HCT116 (cell line): ENCODE data around the gene C1orf105.

ENCODE experiments used
- ATF3 ChIP-seq: IDR thresholded peaks from 2 replicates; pipeline ENCODE4 v1.6.1; 2012
- EZH2 ChIP-seq: fragments of 200-600 bp; sonication (generic); IDR thresholded peaks from 2 replicates; pipeline ENCODE4 v1.6.1; 2017; ENCODE audit warnings: antibody characterized with exemption, mixed run types
- EZH2phosphoT487 ChIP-seq: fragments of 200-600 bp; IDR thresholded peaks from 2 replicates; pipeline ENCODE4 v1.6.1; 2018; ENCODE audit warnings: antibody characterized with exemption, borderline replicate concordance
- FOSL1 ChIP-seq: IDR thresholded peaks from 2 replicates; pipeline ENCODE4 v1.6.1; 2012; ENCODE audit warnings: low read depth
- POLR2A ChIP-seq: IDR thresholded peaks from 2 replicates; pipeline ENCODE4 v1.7.0; 2011; ENCODE audit warnings: borderline replicate concordance; ENCODE audit not compliant: insufficient read depth, insufficient read length; ENCODE audit errors: extremely low read depth
- POLR2AphosphoS5 ChIP-seq: IDR thresholded peaks from 2 replicates; pipeline ENCODE4 v1.6.1; 2011; ENCODE audit warnings: mild to moderate bottlenecking, low read depth, low read length, moderate library complexity
- RAD21 ChIP-seq: IDR thresholded peaks from 2 replicates; pipeline ENCODE4 v1.6.1; 2012; ENCODE audit warnings: low read depth, mild to moderate bottlenecking
- REST ChIP-seq: IDR thresholded peaks from 2 replicates; pipeline ENCODE4 v1.6.1; 2012; ENCODE audit warnings: low read depth
- SIN3A ChIP-seq: IDR thresholded peaks from 2 replicates; pipeline ENCODE4 v1.6.1; 2012; ENCODE audit warnings: low read depth
- SP1 ChIP-seq: IDR thresholded peaks from 2 replicates; pipeline ENCODE4 v1.6.1; 2012; ENCODE audit warnings: low read depth
- ZFX ChIP-seq: fragments of 450-650 bp; IDR thresholded peaks from 2 replicates; pipeline ENCODE4 v1.6.1; 2017
- TF ChIP-seq, protein P1 (sequence below): IDR thresholded peaks from 2 replicates; pipeline ENCODE4 v1.6.1; 2011; ENCODE audit warnings: mild to moderate bottlenecking, low read length, moderate library complexity; ENCODE audit not compliant: insufficient replicate concordance; ENCODE audit errors: extremely low read depth
- TF ChIP-seq, protein P2 (sequence below), 3 experiments: fragments of 200-600 bp in 1 of 3; sonication (generic) in 1 of 3; IDR thresholded peaks in 2 of 3; conservative IDR thresholded peaks in 1 of 3; 2 replicates each; pipeline ENCODE4 v1.5.1; 2012 to 2017; ENCODE audit warnings: low read depth in 2 of 3, low read length in 2 of 3, antibody characterized with exemption in 1 of 3, borderline replicate concordance in 1 of 3, control low read depth in 1 of 3, mild to moderate bottlenecking in 1 of 3, mixed read lengths in 1 of 3, mixed run types in 1 of 3, moderate library complexity in 1 of 3; ENCODE audit not compliant: insufficient read depth in 1 of 3

DNA sequence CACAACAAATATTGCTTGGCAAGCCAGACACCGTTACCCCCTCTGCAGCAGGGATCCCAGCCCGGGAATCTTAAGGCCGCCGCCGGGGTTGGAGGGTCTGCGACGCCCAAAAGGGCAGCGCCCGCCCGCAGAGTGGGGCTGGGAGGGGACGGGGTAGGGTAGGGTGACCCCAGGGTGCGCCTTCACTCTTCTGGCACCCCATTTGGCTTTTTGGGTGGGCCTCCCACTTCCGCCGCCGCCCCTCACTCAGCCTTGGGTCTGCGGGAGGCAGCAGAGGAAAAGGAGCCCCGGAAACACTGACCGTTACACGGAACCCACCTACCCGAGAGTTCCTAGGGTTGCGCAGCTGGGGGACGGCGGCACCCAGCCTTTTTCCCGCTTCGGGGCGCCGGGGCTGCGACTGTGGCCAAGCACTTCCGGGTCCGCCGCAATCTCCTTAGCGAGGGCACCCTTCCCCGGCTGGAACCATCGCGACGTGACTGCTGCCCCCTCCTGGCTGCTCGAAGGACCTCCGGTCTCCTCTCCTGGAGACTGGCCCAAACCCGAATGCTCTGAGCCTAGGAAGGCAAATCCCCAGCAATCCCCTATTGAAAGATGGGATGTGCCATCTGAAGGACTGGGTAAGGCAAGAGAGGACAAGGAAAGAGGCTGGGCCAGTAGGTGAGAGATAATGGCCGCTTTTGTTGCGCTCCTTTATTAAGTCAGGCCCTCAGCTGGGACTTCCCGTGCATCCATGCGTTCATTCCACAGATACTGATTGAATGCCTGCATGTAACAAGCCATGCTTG is 23.4 kb downstream of the C1orf105 start, which contains the start of gene PIGC:
- TF ChIP-seq ATF3 (no peak), ZFX (peak; percentile 63; the same call in 1 of the 2 replicates), EZH2phosphoT487 (no peak), SIN3A (peak; percentile 66), POLR2A (no peak), SP1 (no peak; the same call in 1 of the 2 replicates), FOSL1 (no peak; the same call in 1 of the 2 replicates), EZH2 (no peak), REST (no peak), POLR2AphosphoS5 (peak; percentile 79), RAD21 (peak; percentile 69)
- TF ChIP-seq, protein P1, sequence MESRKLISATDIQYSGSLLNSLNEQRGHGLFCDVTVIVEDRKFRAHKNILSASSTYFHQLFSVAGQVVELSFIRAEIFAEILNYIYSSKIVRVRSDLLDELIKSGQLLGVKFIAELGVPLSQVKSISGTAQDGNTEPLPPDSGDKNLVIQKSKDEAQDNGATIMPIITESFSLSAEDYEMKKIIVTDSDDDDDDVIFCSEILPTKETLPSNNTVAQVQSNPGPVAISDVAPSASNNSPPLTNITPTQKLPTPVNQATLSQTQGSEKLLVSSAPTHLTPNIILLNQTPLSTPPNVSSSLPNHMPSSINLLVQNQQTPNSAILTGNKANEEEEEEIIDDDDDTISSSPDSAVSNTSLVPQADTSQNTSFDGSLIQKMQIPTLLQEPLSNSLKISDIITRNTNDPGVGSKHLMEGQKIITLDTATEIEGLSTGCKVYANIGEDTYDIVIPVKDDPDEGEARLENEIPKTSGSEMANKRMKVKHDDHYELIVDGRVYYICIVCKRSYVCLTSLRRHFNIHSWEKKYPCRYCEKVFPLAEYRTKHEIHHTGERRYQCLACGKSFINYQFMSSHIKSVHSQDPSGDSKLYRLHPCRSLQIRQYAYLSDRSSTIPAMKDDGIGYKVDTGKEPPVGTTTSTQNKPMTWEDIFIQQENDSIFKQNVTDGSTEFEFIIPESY = no peak
- TF ChIP-seq, protein P2, sequence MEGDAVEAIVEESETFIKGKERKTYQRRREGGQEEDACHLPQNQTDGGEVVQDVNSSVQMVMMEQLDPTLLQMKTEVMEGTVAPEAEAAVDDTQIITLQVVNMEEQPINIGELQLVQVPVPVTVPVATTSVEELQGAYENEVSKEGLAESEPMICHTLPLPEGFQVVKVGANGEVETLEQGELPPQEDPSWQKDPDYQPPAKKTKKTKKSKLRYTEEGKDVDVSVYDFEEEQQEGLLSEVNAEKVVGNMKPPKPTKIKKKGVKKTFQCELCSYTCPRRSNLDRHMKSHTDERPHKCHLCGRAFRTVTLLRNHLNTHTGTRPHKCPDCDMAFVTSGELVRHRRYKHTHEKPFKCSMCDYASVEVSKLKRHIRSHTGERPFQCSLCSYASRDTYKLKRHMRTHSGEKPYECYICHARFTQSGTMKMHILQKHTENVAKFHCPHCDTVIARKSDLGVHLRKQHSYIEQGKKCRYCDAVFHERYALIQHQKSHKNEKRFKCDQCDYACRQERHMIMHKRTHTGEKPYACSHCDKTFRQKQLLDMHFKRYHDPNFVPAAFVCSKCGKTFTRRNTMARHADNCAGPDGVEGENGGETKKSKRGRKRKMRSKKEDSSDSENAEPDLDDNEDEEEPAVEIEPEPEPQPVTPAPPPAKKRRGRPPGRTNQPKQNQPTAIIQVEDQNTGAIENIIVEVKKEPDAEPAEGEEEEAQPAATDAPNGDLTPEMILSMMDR (IDR thresholded peaks at IDR 0.05 in 2 of 3, conservative IDR thresholded peaks at IDR 0.05 in 1 of 3; ENCODE audit: borderline replicate concordance in 1 of 3, insufficient read depth in 1 of 3, low read depth in 2 of 3, low read length in 2 of 3) = peak; percentile 81 to 92 (median 82)
